Midbrain (tissue), 1 donor: ENCODE measurements around the gene NPTN.
"Not testable (repeated sequence)": the region's sequence is repeated elsewhere in the genome, so short reads cannot be mapped to it uniquely, and the experiment has no call there.

ENCODE experiments used
- DNase-seq: peaks from one replicate; lab custom pipeline; 2025; lab: John Stamatoyannopoulos, UW

NPTN gene

GRCh38 chr15:73570355-73571032 is 62.7 kb downstream of the NPTN start:
- DNase-seq = no peak

GRCh38 chr15:73569361-73569760 is 63.8 kb downstream of the NPTN start:
- no peak for DNase-seq

- no peak for DNase-seq
These were observed 64.5 kb downstream of the NPTN start for GRCh38 chr15:73568564-73569280.

GRCh38 chr15:73567020-73567419 is 66.2 kb downstream of the NPTN start:
- DNase-seq = no peak

- no peak for DNase-seq
These were observed 68.9 kb downstream of the NPTN start for GRCh38 chr15:73564255-73564654.

GRCh38 chr15:73560501-73561117 is 72.6 kb downstream of the NPTN start:
- peak; percentile 71 for DNase-seq

- DNase-seq = no peak
These were observed 74.7 kb downstream of the NPTN start for GRCh38 chr15:73558529-73558928.

GRCh38 chr15:73555080-73555479 is 78.1 kb downstream of the NPTN start:
- no peak for DNase-seq

GRCh38 chr15:73550190-73550589 is 83.0 kb downstream of the NPTN start:
- no peak for DNase-seq

GRCh38 chr15:73548925-73549324 is 84.3 kb downstream of the NPTN start:
- not testable (repeated sequence) for DNase-seq

GRCh38 chr15:73541479-73541878 is 91.7 kb downstream of the NPTN start:
- DNase-seq = no peak

GRCh38 chr15:73540161-73540560 is 93.0 kb downstream of the NPTN start:
- no peak for DNase-seq

GRCh38 chr15:73539212-73540128 is 93.7 kb downstream of the NPTN start:
- no peak for DNase-seq

GRCh38 chr15:73538563-73539211 is 94.5 kb downstream of the NPTN start:
- no peak for DNase-seq

- DNase-seq = no peak
These were observed 95.1 kb downstream of the NPTN start for GRCh38 chr15:73538123-73538522.

- DNase-seq = no peak
These were observed 102.5 kb downstream of the NPTN start for GRCh38 chr15:73530649-73531048.

GRCh38 chr15:73527598-73527997 is 105.6 kb downstream of the NPTN start:
- no peak for DNase-seq

- no peak for DNase-seq
These were observed 108.3 kb downstream of the NPTN start for GRCh38 chr15:73524919-73525318.

- no peak for DNase-seq
These were observed 111.2 kb downstream of the NPTN start for GRCh38 chr15:73522011-73522410.

- no peak for DNase-seq
These were observed 114.1 kb downstream of the NPTN start for GRCh38 chr15:73518876-73519733.
